Stimulated activated CD8-positive, alpha-beta memory T cell treated with anti-CD3 and anti-CD28 coated beads, Interleukin-15, amount 100 ng/mL, for 1 hour (primary cell): ENCODE data around the gene EZH2.

Source experiments
- DNase-seq: peaks from one replicate; pipeline ENCODE4 v3.0.0-alpha.2; 2020; ENCODE audit warnings: low read depth

Gene EZH2

DNA sequence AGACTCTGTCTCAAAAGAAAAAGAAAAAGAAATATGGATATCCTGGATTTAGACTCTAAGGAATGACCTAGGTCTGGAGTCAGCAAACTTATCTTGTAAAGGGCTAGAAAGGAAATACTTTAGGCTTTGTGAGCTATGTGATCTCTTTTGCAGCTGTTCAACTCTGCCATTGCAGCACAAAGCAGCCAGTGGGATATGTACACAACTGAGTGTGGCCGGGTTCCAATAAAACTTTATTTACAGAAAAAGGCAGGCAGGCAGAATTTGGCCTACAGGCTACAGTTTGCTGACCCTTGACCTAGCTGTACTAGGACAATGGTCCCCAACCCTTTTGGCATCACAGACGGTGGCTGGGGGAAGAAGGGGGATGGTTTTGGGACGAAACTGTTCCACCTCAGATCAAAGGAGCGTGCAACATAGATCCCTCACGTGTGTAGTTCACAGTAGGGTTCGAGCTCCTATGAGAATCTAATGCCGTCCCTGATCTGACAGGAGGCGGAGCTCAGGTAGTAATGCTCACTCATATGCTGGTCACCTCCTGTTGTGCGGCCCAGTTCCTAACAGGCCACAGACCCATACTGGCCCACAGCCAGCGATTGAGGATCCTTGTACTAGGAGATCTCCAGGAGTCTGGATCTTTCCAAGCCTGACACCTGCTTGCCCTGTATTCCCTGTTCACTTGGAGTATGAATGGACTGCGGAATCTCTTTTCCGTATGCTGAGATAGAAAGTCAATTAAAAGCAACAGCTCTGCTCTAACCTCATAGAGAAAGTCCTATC, 122.4 kb downstream of the EZH2 start:
- DNase-seq, result no peak
